Adipose tissue (tissue), 3 donors: Measurements from ENCODE around the gene BCAN. TPM values are rescaled to one million over a fixed set of nuclear protein-coding genes. Genes with fewer than 3 reads are reported as not detected.
"Not testable (repeated sequence)": the region's sequence is repeated elsewhere in the genome, so short reads cannot be mapped to it uniquely, and the experiment has no call there.

Source experiments
- H3K27ac ChIP-seq: one replicate; pipeline ENCODE4 v1.5.1; 2013; ENCODE audit warnings: low read depth, low read length
- WGBS, 3 donors: extraction: QIAGEN DNeasy Blood & Tissue Kit; methylation state at CpG; one replicate each; pipeline ENCODE4 v1.1.7; 2013; 5-methylcytosine and 5-hydroxymethylcytosine counted together
- polyA plus RNA-seq, 3 donors: library from polyadenylated mRNA; stranded (reverse); fragments of 200-250 nt; gene quantifications; one replicate each; pipeline ENCODE4 v1.2.3, GENCODE V29; 2013
- donor health status: healthy with polysubstance abuse.
- donor health status: Bipolar disorder and iron deficiency.
- donor health status: healthy.

BCAN gene
- polyA plus RNA-seq, result under 1 TPM; 0.06 to 0.56 (median 0.07) TPM

- WGBS, 3 donors, result 0 to 1% (median 1%) methylated on average over 37 to 46 of the region's 46 CpGs
- no peak within 1 kb of the TSS for H3K27ac ChIP-seq
Measured at GRCh38 chr1:156641761-156642264, at the start of gene BCAN. Gene BCAN (plus strand): TSS chr1:156642117. CDS start chr1:156646055, 3,938 bp downstream.

- 48 to 51% (median 51%) methylated on average over 16 of the region's 16 CpGs for WGBS, 3 donors
- no peak overlapping the region for H3K27ac ChIP-seq
Measured at GRCh38 chr1:156592158-156592909, 49.6 kb upstream of the BCAN start.

- no peak overlapping the region for H3K27ac ChIP-seq
- 72 to 87% (median 79%) methylated on average over 8 of the region's 8 CpGs for WGBS, 3 donors
Measured at GRCh38 chr1:156592910-156593660, 48.8 kb upstream of the BCAN start.

- whole genome bisulfite sequencing, 3 donors, result 86 to 92% (median 87%) methylated on average over 8 of the region's 8 CpGs
- no peak overlapping the region for H3K27ac ChIP-seq
Measured at GRCh38 chr1:156593661-156593989, 48.3 kb upstream of the BCAN start.

DNA sequence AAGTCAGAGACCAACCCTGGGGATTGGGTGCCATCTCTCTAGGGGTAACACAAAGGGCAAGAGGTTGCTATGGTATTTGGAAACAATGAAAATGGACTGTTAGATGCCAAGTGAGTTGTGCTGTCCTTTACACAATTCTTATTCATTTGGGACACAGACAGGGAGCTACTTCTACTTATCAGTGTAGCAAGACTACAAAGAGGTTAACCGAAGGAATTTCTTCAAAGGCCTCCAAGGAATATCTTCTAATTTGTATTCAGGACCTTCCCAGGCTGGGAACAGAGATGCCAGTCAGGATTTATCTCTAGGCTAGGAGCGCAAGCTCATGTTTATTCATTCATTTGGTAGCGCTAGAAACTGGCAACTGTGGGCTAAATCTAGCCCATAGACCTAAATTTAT lies 47.7 kb upstream of the BCAN start:
- 74 to 81% (median 74%) methylated on average over 3 of the region's 3 CpGs for WGBS, 3 donors
- H3K27ac ChIP-seq, result no peak overlapping the region

DNA sequence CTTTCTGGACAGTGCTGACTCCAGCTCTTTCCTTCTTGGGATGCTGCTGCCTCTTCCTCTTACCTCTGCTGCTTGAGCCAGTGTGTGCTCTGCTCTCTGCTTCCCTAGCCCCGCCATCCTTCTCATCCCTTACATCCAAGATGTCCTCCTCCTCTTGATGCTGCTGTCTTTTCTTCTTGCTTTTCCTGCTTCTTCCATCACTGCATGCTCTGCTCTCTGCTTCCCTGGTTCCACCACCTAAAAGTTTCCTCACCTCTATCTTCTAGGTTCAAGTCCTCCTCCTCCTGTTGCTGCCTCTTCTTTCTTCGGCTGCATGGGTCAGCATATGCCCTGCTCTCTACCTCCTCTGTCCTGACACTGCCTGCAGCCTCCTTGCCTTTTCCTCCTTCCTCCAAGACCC lies 46.9 kb upstream of the BCAN start:
- WGBS, 3 donors, result 80 to 100% (median 97%) methylated on average over 2 of the region's 2 CpGs
- no peak overlapping the region for H3K27ac ChIP-seq

DNA sequence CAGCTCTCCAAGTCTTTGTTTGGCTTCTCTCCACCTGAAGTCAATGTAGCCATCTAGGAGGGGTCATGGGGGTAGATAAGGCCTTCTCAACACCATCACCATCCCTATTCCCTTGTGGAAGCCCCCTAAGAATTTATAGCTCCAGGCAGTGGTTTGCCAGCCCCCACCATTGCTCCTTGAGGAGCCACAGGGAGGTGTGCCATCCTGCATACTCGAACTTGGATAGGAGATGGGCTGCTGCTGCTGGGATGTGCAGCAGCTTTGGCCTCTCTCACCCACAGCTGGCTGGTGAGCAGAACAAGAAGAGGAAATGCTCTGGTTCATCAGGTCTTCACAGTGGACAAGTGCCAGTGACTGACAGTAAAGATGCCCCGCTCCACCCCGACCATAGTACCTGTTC lies 45.5 kb upstream of the BCAN start:
- no peak overlapping the region for H3K27ac ChIP-seq
- WGBS, 3 donors, result 83 to 90% (median 89%) methylated on average over 3 of the region's 3 CpGs

- no peak overlapping the region for H3K27ac ChIP-seq
- WGBS, 3 donors, result 92 to 95% (median 95%) methylated on average over 5 of the region's 5 CpGs
Measured at GRCh38 chr1:156598125-156598524, 43.8 kb upstream of the BCAN start.

- no peak overlapping the region for H3K27ac ChIP-seq
- WGBS, 3 donors, result 90 to 94% (median 93%) methylated on average over 4 of the region's 4 CpGs
Measured at GRCh38 chr1:156598731-156599432, 43.0 kb upstream of the BCAN start.

DNA sequence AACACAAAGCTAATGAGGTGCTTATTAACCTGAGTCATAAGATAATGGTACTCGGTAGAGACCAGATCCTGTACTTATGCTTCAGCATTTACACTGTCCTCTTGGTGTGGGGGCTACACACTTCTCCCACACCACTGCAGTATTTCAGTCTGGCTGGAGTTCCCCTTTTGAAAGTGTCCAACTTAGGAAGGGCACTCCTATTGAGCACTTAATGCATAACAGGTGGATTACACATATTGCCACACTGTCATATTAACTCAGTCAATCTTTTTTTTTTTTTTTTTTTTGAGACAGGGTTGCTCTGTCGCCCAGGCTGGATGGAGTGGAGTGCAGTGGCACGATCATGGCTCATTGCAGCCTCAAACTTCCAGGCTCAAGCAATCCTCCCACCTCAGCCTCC lies 42.1 kb upstream of the BCAN start:
- WGBS, 3 donors, result 60 to 70% (median 63%) methylated on average over 3 of the region's 3 CpGs
- H3K27ac ChIP-seq, result no peak overlapping the region

DNA sequence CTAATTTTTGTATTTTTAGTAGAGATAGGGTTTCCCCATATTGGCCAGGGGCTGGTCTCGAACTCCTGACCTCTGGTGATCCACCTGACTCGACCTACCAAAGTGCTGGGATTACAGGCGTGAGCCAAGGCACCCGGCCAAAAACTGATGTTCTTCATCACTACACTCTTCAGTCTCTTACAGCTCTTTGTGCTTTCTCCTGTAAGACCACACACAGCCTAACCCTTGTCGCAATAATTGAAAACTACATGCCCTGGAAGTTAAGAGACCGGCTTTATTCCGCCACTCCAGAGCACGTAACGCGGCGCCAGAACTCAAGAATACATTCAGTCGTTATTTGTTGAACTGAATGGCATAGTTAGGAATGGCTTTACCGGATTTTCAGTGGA lies 41.2 kb upstream of the BCAN start:
- H3K27ac ChIP-seq, result no peak overlapping the region
- WGBS, 3 donors, result 0 to 3% (median 3%) methylated on average over 13 of the region's 13 CpGs

DNA sequence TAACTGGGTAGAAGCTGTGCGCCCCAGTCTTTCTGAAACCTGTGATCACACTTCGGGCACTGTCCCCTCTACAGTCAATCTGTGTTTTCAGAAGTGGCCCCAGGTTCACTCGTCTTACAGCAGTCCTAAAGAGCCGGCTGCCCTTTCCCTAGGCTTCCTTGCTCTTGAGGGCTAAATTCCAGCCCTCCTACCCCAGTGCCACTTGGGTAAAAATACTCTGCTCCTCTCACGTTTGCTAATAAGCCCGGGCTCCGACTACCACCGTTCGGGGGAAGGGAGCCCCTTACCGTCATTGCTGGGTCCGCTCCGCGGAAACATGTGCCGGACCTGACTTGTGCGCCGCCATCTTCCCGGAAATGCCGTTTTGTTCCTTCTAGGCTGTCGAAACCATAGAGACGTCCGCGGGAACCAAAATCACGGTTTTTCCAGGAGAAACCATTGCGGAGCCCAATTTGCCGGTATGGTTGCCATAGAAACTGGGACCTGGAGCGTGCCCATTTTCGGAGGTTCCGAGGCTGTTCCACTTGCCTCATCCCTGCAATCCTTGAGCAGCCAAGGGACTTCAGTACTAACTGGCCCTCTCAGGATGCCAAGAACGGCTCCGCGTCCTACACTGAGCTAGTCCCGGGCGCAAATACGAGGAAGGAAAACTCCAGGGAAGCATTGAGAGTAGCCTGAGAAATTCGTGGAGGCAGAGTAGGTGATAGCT lies 40.6 kb upstream of the BCAN start, which contains the start of gene GPATCH4:
Gene GPATCH4, minus strand, starts transcription at position 358 of the 709 bp plus-strand sequence.
- 0 to 1% (median 0%) methylated on average over 35 of the region's 35 CpGs for WGBS, 3 donors
- H3K27ac ChIP-seq, result peak within 1 kb of the TSS; percentile 13

GRCh38 chr1:156601892-156602291 lies 40.0 kb upstream of the BCAN start:
- 71 to 75% (median 75%) methylated on average over 12 of the region's 12 CpGs for WGBS, 3 donors
- H3K27ac ChIP-seq, result no peak overlapping the region

GRCh38 chr1:156602557-156602993 lies 39.3 kb upstream of the BCAN start:
- 33 to 40% (median 34%) methylated on average over 9 to 10 of the region's 10 CpGs for WGBS, 3 donors
- no peak overlapping the region for H3K27ac ChIP-seq

DNA sequence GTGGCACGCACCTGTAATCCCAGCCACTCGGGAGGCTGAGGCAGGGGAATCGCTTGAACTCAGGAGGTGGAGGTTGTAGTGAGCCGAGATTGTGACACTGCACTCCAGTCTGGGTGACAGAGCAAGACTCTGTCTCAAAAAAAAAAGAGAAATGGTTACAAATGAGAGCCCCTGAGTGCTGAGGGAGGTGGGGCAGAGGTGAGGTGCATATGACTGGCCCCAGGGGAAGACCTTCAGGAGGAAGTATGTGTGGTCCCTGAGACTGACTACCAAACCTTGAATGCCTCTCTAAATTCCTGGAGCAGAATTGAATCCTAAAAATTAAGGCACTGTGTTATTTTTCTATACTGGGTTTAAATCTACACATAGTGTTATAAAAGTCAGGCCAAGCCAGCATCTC lies 34.6 kb upstream of the BCAN start:
- WGBS, 3 donors, result 79 to 87% (median 82%) methylated on average over 4 of the region's 4 CpGs
- not testable (repeated sequence) for H3K27ac ChIP-seq

- no peak overlapping the region for H3K27ac ChIP-seq
- WGBS, 3 donors, result 28 to 30% (median 28%) methylated on average over 7 of the region's 7 CpGs
Measured at GRCh38 chr1:156608036-156608674, 33.8 kb upstream of the BCAN start.

DNA sequence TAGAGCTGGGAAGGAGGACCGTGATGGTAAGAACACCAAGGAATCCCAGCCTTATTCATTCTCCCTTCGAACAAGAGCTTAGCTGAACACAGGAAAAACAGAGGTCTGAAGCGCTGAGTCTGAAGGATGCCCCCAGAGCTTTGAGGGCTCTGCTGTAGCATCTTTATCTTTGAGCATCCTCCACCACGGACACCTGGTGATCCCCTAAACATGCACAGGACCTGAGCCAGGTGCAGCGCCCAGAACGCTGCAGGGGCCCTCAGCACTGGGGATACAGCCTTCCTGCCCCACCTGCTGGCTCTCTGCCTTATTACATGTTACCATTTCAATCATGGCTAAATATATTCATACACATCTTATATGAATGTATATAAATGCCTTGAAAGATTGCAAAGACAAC lies 32.9 kb upstream of the BCAN start:
- no peak overlapping the region for H3K27ac ChIP-seq
- 36 to 46% (median 39%) methylated on average over 6 of the region's 6 CpGs for WGBS, 3 donors

- WGBS, 3 donors, result 87 to 92% (median 88%) methylated on average over 9 of the region's 9 CpGs
- H3K27ac ChIP-seq, result not testable (repeated sequence)
Measured at GRCh38 chr1:156610072-156610471, 31.8 kb upstream of the BCAN start.
